Measurements from ENCODE around the gene TTC19. TPM values are rescaled to one million over a fixed set of nuclear protein-coding genes. Genes with fewer than 3 reads are reported as not detected.
A peak's percentile ranks its signal among the peaks of the same experiment; 100 is the strongest.

Gene TTC19
- total and polyA plus RNA-seq, 12 donors, result 20.6 to 152 (median 50.5) TPM

DNA sequence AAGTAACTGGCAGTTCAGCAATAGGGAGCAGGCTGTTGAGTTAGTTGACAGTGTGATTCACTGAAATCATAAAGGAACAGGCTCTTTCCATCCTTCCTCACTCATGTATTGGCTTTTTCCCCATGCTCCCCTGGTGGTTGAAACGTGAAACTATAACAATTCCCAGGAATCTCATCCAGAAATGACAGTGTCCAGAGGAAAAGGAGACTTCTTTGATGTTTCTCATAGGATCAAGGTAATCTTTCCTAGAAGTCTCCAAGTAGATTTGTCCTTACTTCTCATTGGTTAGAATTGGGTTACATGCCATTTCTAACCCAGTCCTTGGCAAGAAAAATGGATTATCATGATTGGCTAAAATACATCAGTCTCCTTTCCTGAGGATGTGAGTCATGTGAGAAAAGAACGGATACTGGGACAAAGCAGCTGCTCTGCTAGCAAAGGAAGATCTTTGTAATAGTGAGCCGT, 14.4 kb downstream of the TTC19 start:
- WGBS, 4 donors, result 18 to 28% (median 27%) methylated on average over 3 of the region's 3 CpGs
- H3K36me3 ChIP-seq (replicated peaks in 1 of 2), result peaks cover 0 to 23% of the 10 kb centered on the region in 2 donors
- H3K27ac ChIP-seq, result peak overlapping the region in 3 of 5 donors; percentile 17 to 48 (median 29)
- intact Hi-C loops (cut with DNase I), result no loop called here
- H3K4me3 ChIP-seq, result no peak overlapping the region
- peak in 1 of 2 donors; percentile 36 for TF ChIP-seq POLR2A (IDR thresholded peaks at IDR 0.05)
- TF ChIP-seq CTCF (IDR thresholded peaks at IDR 0.05), result peak; percentile 25 to 68 (median 64)
- no peaks in the 10 kb centered on the region for H3K27me3 ChIP-seq
- H3K9me3 ChIP-seq (replicated peaks in 1 of 3), result no peaks in the 10 kb centered on the region
- no peak for DNase-seq
- H3K4me1 ChIP-seq (replicated peaks in 1 of 2), result peaks cover 6 to 27% of the 10 kb centered on the region in 2 donors

DNA sequence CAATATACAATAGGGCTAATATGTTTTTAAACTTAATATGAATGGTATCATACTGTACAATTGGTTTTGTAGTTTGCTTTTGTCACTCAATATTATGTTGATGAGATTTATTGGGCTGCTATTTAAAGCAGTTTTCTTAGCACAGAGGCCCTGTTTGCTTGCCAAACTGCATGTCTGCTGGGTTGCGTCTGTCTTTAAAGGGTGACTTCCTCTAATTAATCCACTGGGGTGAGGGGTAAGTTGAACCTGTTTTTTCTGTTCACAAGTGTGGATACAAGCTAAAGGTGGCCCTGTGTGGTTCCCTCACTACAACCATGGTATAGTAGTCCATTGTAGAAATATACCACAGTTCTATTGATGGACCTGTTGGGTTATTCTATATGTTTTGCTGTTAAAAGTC, 19.7 kb downstream of the TTC19 start:
- H3K4me1 ChIP-seq (replicated peaks in 1 of 2), result peaks cover 0 to 12% of the 10 kb centered on the region in 2 donors
- no peak for DNase-seq
- no peaks in the 10 kb centered on the region for H3K27me3 ChIP-seq
- TF ChIP-seq POLR2A (IDR thresholded peaks at IDR 0.05) (no peak), CTCF (IDR thresholded peaks at IDR 0.05) (no peak)
- H3K27ac ChIP-seq, result no peak overlapping the region
- H3K4me3 ChIP-seq, result no peak overlapping the region
- no peaks in the 10 kb centered on the region for H3K9me3 ChIP-seq (replicated peaks in 1 of 3)
- H3K36me3 ChIP-seq (replicated peaks in 1 of 2), result peaks cover 0 to 15% of the 10 kb centered on the region in 2 donors
- intact Hi-C loops (cut with DNase I), result no loop called here
- WGBS, 4 donors, result 29 to 52% (median 48%) methylated on average over 1 of the region's 1 CpG

- Histone ChIP-seq H3K9me3 (replicated peaks in 1 of 3) (no peaks in the 10 kb centered on the region), H3K27me3 (no peaks in the 10 kb centered on the region), H3K4me1 (replicated peaks in 1 of 2) (peaks cover 5 to 20% of the 10 kb centered on the region in 2 donors), H3K4me3 (no peak overlapping the region), H3K36me3 (replicated peaks in 1 of 2) (peaks cover 0 to 42% of the 10 kb centered on the region in 2 donors), H3K27ac (no peak overlapping the region)
- DNase-seq, result no peak
- intact Hi-C loops (cut with DNase I), result no loop called here
- 71 to 91% (median 78%) methylated on average over 4 of the region's 4 CpGs for WGBS, 4 donors
- TF ChIP-seq CTCF (IDR thresholded peaks at IDR 0.05) (no peak), POLR2A (IDR thresholded peaks at IDR 0.05) (no peak)
These were observed 24.3 kb downstream of the TTC19 start for GRCh38 chr17:16023881-16024280.

DNA sequence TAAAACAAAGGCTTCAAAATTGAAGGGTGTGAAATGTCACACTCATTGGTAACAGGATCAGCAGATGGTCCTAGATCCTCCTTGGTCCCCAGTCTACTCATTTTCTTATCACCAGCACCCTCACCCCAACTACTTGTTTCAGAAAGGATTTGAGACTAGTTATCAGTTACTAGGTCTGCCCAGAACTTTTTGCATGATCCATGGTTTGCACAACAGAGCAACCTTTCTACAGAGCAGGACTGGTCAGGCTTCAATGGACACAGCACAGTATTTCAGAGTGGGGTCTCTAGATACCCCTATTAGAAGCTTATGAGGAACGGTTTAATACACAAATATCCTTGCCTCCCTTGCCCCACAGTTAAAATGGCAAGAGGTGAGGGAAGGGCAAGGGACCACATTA, 25.6 kb downstream of the TTC19 start:
- TF ChIP-seq POLR2A (IDR thresholded peaks at IDR 0.05), result no peak
- no peak for TF ChIP-seq CTCF (IDR thresholded peaks at IDR 0.05)
- H3K9me3 ChIP-seq (replicated peaks in 1 of 3), result no peaks in the 10 kb centered on the region
- intact Hi-C loops (cut with DNase I), result no loop called here
- no peak for DNase-seq
- H3K4me3 ChIP-seq, result no peak overlapping the region
- H3K27me3 ChIP-seq, result no peaks in the 10 kb centered on the region
- WGBS, 4 donors, result 86 to 100% (median 100%) methylated on average over 1 of the region's 1 CpG
- H3K4me1 ChIP-seq (replicated peaks in 1 of 2), result peaks cover 5 to 14% of the 10 kb centered on the region in 2 donors
- peaks cover 0 to 51% of the 10 kb centered on the region in 2 donors for H3K36me3 ChIP-seq (replicated peaks in 1 of 2)
- H3K27ac ChIP-seq, result peak overlapping the region in 1 of 5 donors; percentile 2

All from adrenal gland (tissue), 12 donors.